ENCODE data around the gene SLC66A1. TPM values are rescaled to one million over a fixed set of nuclear protein-coding genes. Genes with fewer than 3 reads are reported as not detected.

SLC66A1 gene
- polyA plus RNA-seq, 2 of the 4 experiments (the other 2 are of a cell fraction) = 5.6 to 12.6 TPM

GRCh38 chr1:19308509-19308907 lies 3.6 kb upstream of the SLC66A1 start:
- no peak for ATAC-seq
- TF ChIP-seq HOXB5 (CRISPR knock-in tag; IDR thresholded peaks at IDR 0.05) = no peak
- TF ChIP-seq MYC (IDR thresholded peaks at IDR 0.05; ENCODE audit: borderline replicate concordance, low read length) = no peak
- no peak for TF ChIP-seq JUNB (IDR thresholded peaks at IDR 0.05)
- TF ChIP-seq RAD21 (conservative IDR thresholded peaks at IDR 0.05 in 1 of 2, IDR thresholded peaks at IDR 0.05 in 1 of 2) = no peak
- no peak for TF ChIP-seq NR3C1 (IDR thresholded peaks at IDR 0.05)
- TF ChIP-seq PBX3 (IDR thresholded peaks at IDR 0.05) = no peak
- TF ChIP-seq EP300 (IDR thresholded peaks at IDR 0.05) = no peak
- TF ChIP-seq USF2 (IDR thresholded peaks at IDR 0.05) = no peak
- no peak for TF ChIP-seq FOXS1 (CRISPR knock-in tag; IDR thresholded peaks at IDR 0.05)
- TF ChIP-seq KDM1A (IDR thresholded peaks at IDR 0.05; ENCODE audit: low read depth) = no peak
- TF ChIP-seq ZC3H11A (IDR thresholded peaks at IDR 0.05) = no peak
- TF ChIP-seq FOSL2 (IDR thresholded peaks at IDR 0.05) = no peak
- no peak for TF ChIP-seq FOSL2 (CRISPR knock-in tag; IDR thresholded peaks at IDR 0.05)
- TF ChIP-seq SREBF2 (IDR thresholded peaks at IDR 0.05) = no peak
- no peak for TF ChIP-seq CBX8 (IDR thresholded peaks at IDR 0.05)
- TF ChIP-seq HDAC2 (IDR thresholded peaks at IDR 0.05) = no peak
- no peak for TF ChIP-seq KDM5A (IDR thresholded peaks at IDR 0.05)
- no peak for TF ChIP-seq E2F6 (IDR thresholded peaks at IDR 0.05; ENCODE audit: borderline replicate concordance, low read depth)
- no peak for TF ChIP-seq CHD2 (IDR thresholded peaks at IDR 0.05; ENCODE audit: low read length, partially characterized antibody)
- TF ChIP-seq HMGXB4 (CRISPR knock-in tag; IDR thresholded peaks at IDR 0.05; ENCODE audit: borderline replicate concordance) = no peak
- 100% methylated on average over 2 of the region's 3 CpGs for WGBS (ENCODE audit: missing lambda C conversion rate)
- H3K9me3 ChIP-seq = no peaks in the 10 kb centered on the region
- FAIRE-seq = no peak
- POLR2A ChIA-PET = no interaction called here
- H3K4me3 ChIP-seq = no peak overlapping the region
- CTCF ChIA-PET = no interaction called here
- H3K27ac ChIP-seq = no peak overlapping the region
- H3K4me2 ChIP-seq = no peak overlapping the region
- H3K4me1 ChIP-seq = peaks cover 15% of the 10 kb centered on the region; the same call in 2 of the 3 replicates
- DNase-seq (ENCODE audit: low read depth in 1 of 2, low spot score in 1 of 2) = no peak

GRCh38 chr1:19309123-19309813 lies 2.9 kb upstream of the SLC66A1 start:
- peaks cover 17% of the 10 kb centered on the region; the same call in 2 of the 3 replicates for H3K4me1 ChIP-seq
- TF ChIP-seq E2F6 (IDR thresholded peaks at IDR 0.05; ENCODE audit: borderline replicate concordance, low read depth) (no peak), TFCP2L1 (CRISPR knock-in tag; IDR thresholded peaks at IDR 0.05) (no peak), CTCF (IDR thresholded peaks at IDR 0.05) (no peak)
- no peak overlapping the region for H3K4me2 ChIP-seq
- no peak overlapping the region for H3K27ac ChIP-seq
- ATAC-seq (no peak), DNase-seq (ENCODE audit: low read depth in 1 of 2, low spot score in 1 of 2) (no peak), FAIRE-seq (no peak)
- CTCF ChIA-PET = interaction anchor here (0.6 to 1.3 kb wide), 4 partner anchors 43 to 345 kb away, joined by 3 read pairs; no protein-coding TSS in a partner anchor
- POLR2A ChIA-PET = no interaction called here
- H3K9me3 ChIP-seq = no peaks in the 10 kb centered on the region
- no peak overlapping the region for H3K4me3 ChIP-seq
- 90% methylated on average over 6 of the region's 6 CpGs for WGBS (ENCODE audit: missing lambda C conversion rate)

Measured in A549 (cell line).